Osteocyte (in vitro differentiated cells): ENCODE data around the gene TMEM54. TPM values are rescaled to one million over a fixed set of nuclear protein-coding genes. Genes with fewer than 3 reads are reported as not detected.

Experiments
- DNase-seq: peaks from one replicate; pipeline ENCODE4 v3.0.0; 2021; ENCODE audit warnings: mixed read lengths; ENCODE audit not compliant: unreplicated experiment; ENCODE audit errors: extremely low spot score
- H3K27ac Mint-ChIP-seq: one replicate; pipeline ENCODE4 v1.8.0; 2021; ENCODE audit warnings: mild to moderate bottlenecking, mixed read lengths; ENCODE audit not compliant: unreplicated experiment
- H3K27me3 Mint-ChIP-seq: one replicate; pipeline ENCODE4 v1.8.0; 2021; ENCODE audit warnings: mixed read lengths; ENCODE audit not compliant: unreplicated experiment
- H3K36me3 Mint-ChIP-seq: one replicate; pipeline ENCODE4 v1.8.0; 2021; ENCODE audit warnings: mixed read lengths; ENCODE audit not compliant: unreplicated experiment
- H3K4me1 Mint-ChIP-seq: one replicate; pipeline ENCODE4 v1.8.0; 2021; ENCODE audit warnings: mixed read lengths; ENCODE audit not compliant: unreplicated experiment
- H3K4me3 Mint-ChIP-seq: one replicate; pipeline ENCODE4 v1.8.0; 2021; ENCODE audit warnings: mild to moderate bottlenecking, moderate library complexity, mixed read lengths; ENCODE audit not compliant: unreplicated experiment
- H3K9me3 Mint-ChIP-seq: one replicate; pipeline ENCODE4 v1.8.0; 2021; ENCODE audit warnings: mixed read lengths; ENCODE audit not compliant: unreplicated experiment
- total RNA-seq: library from RNA; stranded (reverse); gene quantifications from 2 replicates; pipeline ENCODE4 v1.2.1, GENCODE V29; 2021
- TF ChIP-seq, protein P1 (sequence below): fragments of 200-600 bp; sonication (generic); IDR thresholded peaks from 2 replicates; pipeline ENCODE4 v1.5.0; 2021; ENCODE audit warnings: antibody characterized with exemption, mild to moderate bottlenecking, moderate library complexity

TMEM54 gene
- total RNA-seq, 1 donor from 2014 or later, result 7.3 TPM

- Mint-ChIP-seq H3K36me3 (no peaks in the 10 kb centered on the region), H3K9me3 (no peaks in the 10 kb centered on the region), H3K27ac (no peak overlapping the region), H3K4me3 (no peak overlapping the region), H3K4me1 (peaks cover 16% of the 10 kb centered on the region), H3K27me3 (peaks cover 19% of the 10 kb centered on the region)
- TF ChIP-seq, protein P1, sequence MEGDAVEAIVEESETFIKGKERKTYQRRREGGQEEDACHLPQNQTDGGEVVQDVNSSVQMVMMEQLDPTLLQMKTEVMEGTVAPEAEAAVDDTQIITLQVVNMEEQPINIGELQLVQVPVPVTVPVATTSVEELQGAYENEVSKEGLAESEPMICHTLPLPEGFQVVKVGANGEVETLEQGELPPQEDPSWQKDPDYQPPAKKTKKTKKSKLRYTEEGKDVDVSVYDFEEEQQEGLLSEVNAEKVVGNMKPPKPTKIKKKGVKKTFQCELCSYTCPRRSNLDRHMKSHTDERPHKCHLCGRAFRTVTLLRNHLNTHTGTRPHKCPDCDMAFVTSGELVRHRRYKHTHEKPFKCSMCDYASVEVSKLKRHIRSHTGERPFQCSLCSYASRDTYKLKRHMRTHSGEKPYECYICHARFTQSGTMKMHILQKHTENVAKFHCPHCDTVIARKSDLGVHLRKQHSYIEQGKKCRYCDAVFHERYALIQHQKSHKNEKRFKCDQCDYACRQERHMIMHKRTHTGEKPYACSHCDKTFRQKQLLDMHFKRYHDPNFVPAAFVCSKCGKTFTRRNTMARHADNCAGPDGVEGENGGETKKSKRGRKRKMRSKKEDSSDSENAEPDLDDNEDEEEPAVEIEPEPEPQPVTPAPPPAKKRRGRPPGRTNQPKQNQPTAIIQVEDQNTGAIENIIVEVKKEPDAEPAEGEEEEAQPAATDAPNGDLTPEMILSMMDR, result no peak
- DNase-seq, result no peak
Observed at GRCh38 chr1:32877211-32878110, 23.7 kb downstream of the TMEM54 start.

DNA sequence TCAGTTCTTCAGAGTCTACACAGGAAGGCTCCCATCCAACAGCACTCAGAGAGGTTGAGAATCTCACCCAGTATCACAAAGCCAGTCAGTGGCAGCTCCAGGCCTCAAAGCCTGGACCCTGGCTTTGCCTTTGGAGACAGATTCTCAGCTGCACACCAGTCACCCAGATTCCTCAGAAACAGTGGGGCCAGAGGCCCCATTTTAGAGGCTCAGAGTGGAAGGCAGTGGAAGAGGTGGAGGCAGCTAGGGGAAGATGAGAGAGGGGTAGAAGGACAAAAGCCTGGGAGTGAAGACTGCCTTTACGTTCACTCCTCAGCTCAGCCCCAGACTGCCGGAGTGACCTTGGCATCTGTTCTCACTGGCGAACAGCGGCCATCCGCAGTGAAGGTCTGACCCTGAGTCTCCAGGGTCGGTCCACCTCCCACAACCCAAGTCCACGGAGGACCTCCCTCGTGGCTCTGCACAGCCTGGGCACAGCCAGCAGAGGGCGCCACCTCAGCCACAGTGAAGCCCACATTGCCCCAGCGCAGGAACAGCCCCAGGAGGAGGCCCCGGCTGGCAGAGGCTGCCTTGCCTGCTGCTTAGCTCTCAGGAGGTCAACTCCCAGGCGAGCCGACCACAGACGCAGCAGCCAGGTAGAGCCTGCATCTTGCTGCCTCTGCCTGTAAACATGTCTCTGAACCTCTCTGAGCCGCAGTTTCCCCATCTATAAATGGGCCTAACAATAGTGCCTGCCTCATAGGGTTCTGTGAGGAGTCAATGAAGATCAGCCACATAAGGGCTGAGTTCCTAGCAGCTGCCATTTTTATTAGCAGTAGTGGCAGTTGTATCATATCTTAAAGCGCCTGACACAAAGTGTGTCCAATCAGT is 24.6 kb downstream of the TMEM54 start:
- TF ChIP-seq, protein P1, result peak; percentile 66

DNA sequence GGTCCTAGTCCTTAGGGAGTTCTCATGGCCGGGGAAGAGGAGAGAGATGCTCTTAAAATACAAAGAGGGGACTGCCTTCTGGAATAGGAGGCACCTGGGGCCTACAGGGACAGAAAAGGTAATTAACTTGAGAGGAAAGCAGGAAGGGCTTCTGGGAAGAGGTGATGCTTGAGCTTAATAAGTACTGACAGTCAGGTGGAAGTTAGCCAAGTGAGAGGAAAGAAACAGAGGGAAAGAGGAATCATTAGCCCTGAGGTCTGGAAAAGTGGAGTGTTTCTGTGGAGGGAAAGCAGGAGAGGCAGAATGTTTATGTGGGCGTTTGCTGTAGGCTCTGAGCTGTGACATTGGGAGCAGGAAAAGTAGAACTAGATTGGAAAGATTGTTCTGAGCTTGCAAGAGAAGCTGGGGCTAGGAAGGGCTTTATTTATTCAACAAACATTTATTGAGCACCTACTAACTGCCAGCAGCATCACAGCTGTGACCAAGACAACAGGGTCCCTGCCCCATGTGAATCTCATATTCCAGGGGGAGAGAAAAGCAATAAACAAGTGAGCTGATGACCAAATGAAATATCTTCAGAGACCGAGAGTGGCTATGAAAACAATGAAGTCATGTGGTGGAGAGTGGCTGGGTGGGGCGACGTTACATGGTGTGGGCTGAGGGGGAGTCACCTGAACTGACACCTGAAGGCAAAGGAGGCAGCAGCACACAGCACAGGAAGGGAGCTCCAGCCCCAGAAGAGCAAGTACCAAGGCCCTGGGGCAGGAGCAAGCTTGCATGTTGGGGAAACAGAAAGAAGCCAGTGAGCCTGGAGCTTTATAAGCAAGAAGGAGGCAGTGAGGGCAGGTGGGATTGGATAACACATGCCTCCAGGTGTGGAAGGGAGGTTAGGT is 26.1 kb downstream of the TMEM54 start:
- Mint-ChIP-seq H3K9me3 (no peaks in the 10 kb centered on the region), H3K4me1 (peaks cover 31% of the 10 kb centered on the region), H3K27ac (no peak overlapping the region), H3K36me3 (no peaks in the 10 kb centered on the region), H3K27me3 (peaks cover 19% of the 10 kb centered on the region), H3K4me3 (no peak overlapping the region)
- DNase-seq, result no peak
- TF ChIP-seq, protein P1, result no peak

More for the DNA sequence above, 24.6 kb downstream of the TMEM54 start:
- Mint-ChIP-seq H3K27ac (no peak overlapping the region), H3K27me3 (peaks cover 19% of the 10 kb centered on the region), H3K36me3 (no peaks in the 10 kb centered on the region), H3K4me3 (no peak overlapping the region), H3K4me1 (peaks cover 24% of the 10 kb centered on the region), H3K9me3 (no peaks in the 10 kb centered on the region)
- no peak for DNase-seq

DNA sequence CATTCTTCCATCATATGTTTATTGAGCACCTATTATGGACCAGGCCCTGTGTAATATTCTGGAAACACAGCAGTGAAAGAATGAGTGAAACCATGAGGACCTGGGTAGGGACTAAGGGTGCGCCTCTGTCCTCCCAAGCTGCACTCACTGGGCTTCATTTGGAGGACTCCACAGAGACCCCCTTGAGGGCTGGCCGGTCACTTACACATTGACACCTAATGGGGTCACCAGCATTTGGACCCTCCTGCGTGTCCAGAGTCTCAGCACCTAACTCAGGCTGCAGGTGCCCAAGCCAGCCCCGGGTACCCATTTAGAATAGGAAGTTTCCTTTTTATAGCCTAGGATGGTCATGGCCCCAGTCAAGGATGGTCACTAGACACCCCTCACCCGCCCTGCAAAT is 27.7 kb downstream of the TMEM54 start:
- Mint-ChIP-seq H3K36me3 (no peaks in the 10 kb centered on the region), H3K4me3 (no peak overlapping the region), H3K9me3 (no peaks in the 10 kb centered on the region), H3K4me1 (peaks cover 34% of the 10 kb centered on the region), H3K27ac (no peak overlapping the region), H3K27me3 (peaks cover 19% of the 10 kb centered on the region)
- TF ChIP-seq, protein P1, result no peak
- no peak for DNase-seq
